ENCODE results near the gene SLC7A14. TPM values are rescaled to one million over a fixed set of nuclear protein-coding genes. Genes with fewer than 3 reads are reported as not detected.

The SLC7A14 gene
- total and polyA plus RNA-seq, 4 donors = not detected

DNA sequence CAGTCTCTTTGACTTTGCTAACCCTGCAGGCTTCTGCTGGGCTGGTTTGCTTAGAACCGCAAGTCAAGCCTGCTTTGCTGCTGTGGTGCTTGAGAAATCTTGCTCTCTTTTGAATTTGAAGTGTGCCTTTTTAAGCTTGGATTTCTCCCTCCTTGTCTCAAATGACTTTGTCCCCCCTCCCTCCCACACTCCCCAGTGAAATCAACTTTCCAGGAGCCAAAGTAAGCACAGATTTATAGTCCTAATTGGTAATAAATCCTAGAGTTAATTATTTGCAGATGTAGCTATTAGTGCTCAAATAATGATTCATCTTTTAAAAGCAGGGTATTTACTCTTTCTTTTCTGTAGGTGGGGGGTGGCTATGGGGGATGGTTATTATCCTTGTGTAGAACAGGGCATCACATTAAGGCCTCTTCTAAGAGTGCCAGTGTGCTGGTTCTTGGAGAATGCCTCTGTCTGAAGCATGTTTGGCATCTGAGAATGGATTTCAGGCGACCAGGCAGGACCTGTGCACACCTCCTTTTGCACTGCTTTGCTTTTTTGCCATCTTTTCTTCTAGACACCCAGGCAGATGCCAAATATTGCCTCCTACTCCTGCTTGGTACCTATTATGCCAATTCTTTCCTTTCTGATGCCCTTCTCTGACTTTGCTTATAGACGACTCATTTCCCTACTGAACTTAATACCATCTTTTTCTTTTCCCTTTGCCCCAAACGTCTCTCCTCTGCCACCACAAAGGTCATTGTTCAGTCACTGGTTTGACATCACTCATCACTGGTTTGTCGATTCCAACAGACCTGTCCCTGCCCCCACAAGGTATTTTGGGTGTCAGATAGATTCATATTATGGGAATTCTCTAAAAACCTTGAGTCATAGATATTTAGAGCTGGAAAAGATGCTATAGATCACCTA, 116.5 kb downstream of the SLC7A14 start:
- DNase-seq = no peak
- Histone ChIP-seq H3K4me1 (ENCODE audit: control insufficient read depth in 1 of 2, insufficient read depth in 2 of 2, low read length in 2 of 2) (no peaks in the 10 kb centered on the region), H3K36me3 (ENCODE audit: control insufficient read depth in 1 of 2, insufficient read depth in 2 of 2, low read length in 1 of 2) (no peaks in the 10 kb centered on the region), H3K4me3 (ENCODE audit: low read length in 2 of 2) (no peak overlapping the region), H3K9me3 (ENCODE audit: control insufficient read depth, low read length) (no peaks in the 10 kb centered on the region), H3K27me3 (ENCODE audit: control insufficient read depth in 1 of 2, insufficient read depth in 2 of 2, low read length in 1 of 2) (no peaks in the 10 kb centered on the region), H3K27ac (ENCODE audit: low read depth in 1 of 2, low read length in 2 of 2) (no peak overlapping the region)
- whole genome bisulfite sequencing, 2 donors = 43 to 45% methylated on average over 5 of the region's 5 CpGs
- intact Hi-C loops (cut with DNase I) = no loop called here
- peak; percentile 64 for ATAC-seq (ENCODE audit: low FRiP score)

DNA sequence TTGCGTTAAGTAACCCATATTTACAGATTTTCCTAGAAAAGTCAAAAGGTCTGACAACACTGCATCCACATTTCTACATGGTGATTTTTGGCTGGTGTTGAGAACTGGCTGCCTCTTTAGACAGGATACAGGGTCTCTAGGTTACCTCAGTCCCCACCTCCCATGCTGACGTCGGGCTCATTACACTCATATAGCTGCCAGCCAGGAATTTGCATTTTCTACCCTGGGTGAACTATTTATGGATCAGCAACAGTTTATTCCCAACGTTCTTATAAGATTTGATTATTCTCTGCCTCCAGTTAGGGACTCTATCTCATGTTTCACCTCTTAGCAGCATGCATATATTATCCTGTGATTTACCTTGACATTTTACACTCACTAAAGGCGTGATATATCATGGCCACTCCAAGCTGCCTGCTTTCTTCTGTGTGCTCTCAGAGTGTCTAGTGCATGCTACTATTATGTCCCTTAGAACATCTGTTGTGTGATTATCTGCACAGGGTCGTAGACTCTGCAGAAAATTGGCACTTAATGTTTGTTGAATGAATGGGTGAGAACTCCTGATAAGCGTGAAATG, 118.2 kb downstream of the SLC7A14 start:
- no peaks in the 10 kb centered on the region for H3K36me3 ChIP-seq (ENCODE audit: control insufficient read depth in 1 of 2, insufficient read depth in 2 of 2, low read length in 1 of 2)
- no peaks in the 10 kb centered on the region for H3K27me3 ChIP-seq (ENCODE audit: control insufficient read depth in 1 of 2, insufficient read depth in 2 of 2, low read length in 1 of 2)
- no peak overlapping the region for H3K27ac ChIP-seq (ENCODE audit: low read depth in 1 of 2, low read length in 2 of 2)
- intact Hi-C loops (cut with DNase I) = no loop called here
- H3K9me3 ChIP-seq (ENCODE audit: control insufficient read depth, low read length) = no peaks in the 10 kb centered on the region
- DNase-seq = no peak
- 59 to 61% methylated on average over 7 of the region's 7 CpGs for WGBS, 2 donors
- H3K4me1 ChIP-seq (ENCODE audit: control insufficient read depth in 1 of 2, insufficient read depth in 2 of 2, low read length in 2 of 2) = no peaks in the 10 kb centered on the region
- H3K4me3 ChIP-seq (ENCODE audit: low read length in 2 of 2) = no peak overlapping the region
- no peak for ATAC-seq (ENCODE audit: low FRiP score)

DNA sequence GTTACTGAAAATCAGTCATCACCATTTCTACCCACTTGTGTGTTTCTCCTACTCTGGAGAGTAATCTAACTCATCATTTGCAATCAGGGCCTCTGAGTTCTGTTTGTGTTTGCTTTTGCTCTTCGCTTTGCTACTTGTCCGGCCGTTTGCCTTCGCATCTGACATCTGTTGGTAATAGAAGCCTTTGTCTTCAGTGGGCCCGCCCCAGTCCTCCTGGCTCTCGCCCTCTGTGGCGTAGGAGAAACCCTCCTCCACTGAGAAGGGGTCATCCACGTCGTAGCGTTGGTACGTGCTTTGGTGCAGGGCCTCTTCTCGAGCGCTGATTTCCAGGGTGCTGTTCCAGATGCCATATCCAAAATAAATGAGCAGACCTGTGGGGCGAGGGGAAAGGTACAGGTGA, 118.9 kb downstream of the SLC7A14 start:
- ATAC-seq (ENCODE audit: low FRiP score) = no peak
- Histone ChIP-seq H3K4me1 (ENCODE audit: control insufficient read depth in 1 of 2, insufficient read depth in 2 of 2, low read length in 2 of 2) (no peaks in the 10 kb centered on the region), H3K36me3 (ENCODE audit: control insufficient read depth in 1 of 2, insufficient read depth in 2 of 2, low read length in 1 of 2) (no peaks in the 10 kb centered on the region), H3K27ac (ENCODE audit: low read depth in 1 of 2, low read length in 2 of 2) (no peak overlapping the region), H3K9me3 (ENCODE audit: control insufficient read depth, low read length) (no peaks in the 10 kb centered on the region), H3K4me3 (ENCODE audit: low read length in 2 of 2) (no peak overlapping the region), H3K27me3 (ENCODE audit: control insufficient read depth in 1 of 2, insufficient read depth in 2 of 2, low read length in 1 of 2) (no peaks in the 10 kb centered on the region)
- no peak for DNase-seq
- 66 to 73% methylated on average over 14 of the region's 14 CpGs for WGBS, 2 donors
- intact Hi-C loops (cut with DNase I) = no loop called here

DNA sequence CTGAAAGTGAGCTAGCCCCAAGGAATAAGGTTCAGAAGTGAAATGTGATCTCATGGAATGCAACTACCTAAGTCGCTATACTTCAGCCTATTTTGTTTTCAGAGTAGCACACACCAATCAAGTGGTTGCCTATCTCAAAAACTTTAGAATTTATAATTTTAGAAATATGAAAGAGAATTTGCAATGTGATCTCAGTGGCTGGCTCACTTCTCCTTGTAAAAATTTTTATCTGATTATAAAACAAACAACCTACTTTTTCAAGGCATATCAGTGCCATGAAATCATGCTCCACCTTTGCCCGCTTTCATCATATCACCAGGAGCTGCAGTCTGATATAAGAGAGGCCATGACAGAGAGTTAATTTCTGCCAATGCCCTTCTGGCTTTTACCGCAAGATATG, 119.9 kb downstream of the SLC7A14 start:
- Histone ChIP-seq H3K4me3 (ENCODE audit: low read length in 2 of 2) (no peak overlapping the region), H3K4me1 (ENCODE audit: control insufficient read depth in 1 of 2, insufficient read depth in 2 of 2, low read length in 2 of 2) (no peaks in the 10 kb centered on the region), H3K27me3 (ENCODE audit: control insufficient read depth in 1 of 2, insufficient read depth in 2 of 2, low read length in 1 of 2) (no peaks in the 10 kb centered on the region), H3K36me3 (ENCODE audit: control insufficient read depth in 1 of 2, insufficient read depth in 2 of 2, low read length in 1 of 2) (no peaks in the 10 kb centered on the region), H3K9me3 (ENCODE audit: control insufficient read depth, low read length) (no peaks in the 10 kb centered on the region), H3K27ac (ENCODE audit: low read depth in 1 of 2, low read length in 2 of 2) (no peak overlapping the region)
- DNase-seq (no peak), ATAC-seq (ENCODE audit: low FRiP score) (no peak)
- intact Hi-C loops (cut with DNase I) = no loop called here
- 63 to 67% methylated on average over 3 of the region's 3 CpGs for WGBS, 2 donors

GRCh38 chr3:170463011-170463410, 122.9 kb downstream of the SLC7A14 start:
- intact Hi-C loops (cut with DNase I) = no loop called here
- Histone ChIP-seq H3K36me3 (ENCODE audit: control insufficient read depth in 1 of 2, insufficient read depth in 2 of 2, low read length in 1 of 2) (no peaks in the 10 kb centered on the region), H3K27me3 (ENCODE audit: control insufficient read depth in 1 of 2, insufficient read depth in 2 of 2, low read length in 1 of 2) (no peaks in the 10 kb centered on the region), H3K4me1 (ENCODE audit: control insufficient read depth in 1 of 2, insufficient read depth in 2 of 2, low read length in 2 of 2) (no peaks in the 10 kb centered on the region), H3K9me3 (ENCODE audit: control insufficient read depth, low read length) (no peaks in the 10 kb centered on the region), H3K4me3 (ENCODE audit: low read length in 2 of 2) (no peak overlapping the region), H3K27ac (ENCODE audit: low read depth in 1 of 2, low read length in 2 of 2) (no peak overlapping the region)
- WGBS, 2 donors = 72 to 75% methylated on average over 4 of the region's 4 CpGs
- ATAC-seq (ENCODE audit: low FRiP score) (no peak), DNase-seq (no peak)

DNA sequence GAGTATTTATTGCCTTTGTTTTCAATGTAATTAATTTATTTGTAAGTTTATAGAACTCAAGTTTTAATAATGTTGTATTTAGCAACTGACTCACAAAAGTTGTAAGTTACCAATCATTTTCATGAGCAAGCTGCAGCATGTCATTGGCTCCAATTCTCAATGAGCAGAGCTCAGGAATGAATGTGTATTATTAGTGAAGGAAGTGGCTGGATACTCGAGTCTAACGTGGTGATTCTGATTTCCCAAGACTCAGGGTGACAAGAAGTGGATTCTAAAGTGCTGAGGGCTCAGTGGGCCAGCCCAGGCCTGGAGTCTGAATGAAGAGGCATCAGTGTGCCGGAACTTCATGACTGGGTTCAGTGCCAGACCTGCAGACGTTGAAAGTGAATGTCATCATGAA, 127.6 kb downstream of the SLC7A14 start:
- Histone ChIP-seq H3K27me3 (ENCODE audit: control insufficient read depth in 1 of 2, insufficient read depth in 2 of 2, low read length in 1 of 2) (peaks cover 0 to 2% of the 10 kb centered on the region in 2 donors), H3K27ac (ENCODE audit: low read depth in 1 of 2, low read length in 2 of 2) (no peak overlapping the region), H3K9me3 (ENCODE audit: control insufficient read depth, low read length) (no peaks in the 10 kb centered on the region), H3K4me1 (ENCODE audit: control insufficient read depth in 1 of 2, insufficient read depth in 2 of 2, low read length in 2 of 2) (no peaks in the 10 kb centered on the region), H3K4me3 (ENCODE audit: low read length in 2 of 2) (no peak overlapping the region), H3K36me3 (ENCODE audit: control insufficient read depth in 1 of 2, insufficient read depth in 2 of 2, low read length in 1 of 2) (no peaks in the 10 kb centered on the region)
- no peak for DNase-seq
- no peak for ATAC-seq (ENCODE audit: low FRiP score)
- intact Hi-C loops (cut with DNase I) = no loop called here
- WGBS, 2 donors = 48 to 50% methylated on average over 4 of the region's 4 CpGs

DNA sequence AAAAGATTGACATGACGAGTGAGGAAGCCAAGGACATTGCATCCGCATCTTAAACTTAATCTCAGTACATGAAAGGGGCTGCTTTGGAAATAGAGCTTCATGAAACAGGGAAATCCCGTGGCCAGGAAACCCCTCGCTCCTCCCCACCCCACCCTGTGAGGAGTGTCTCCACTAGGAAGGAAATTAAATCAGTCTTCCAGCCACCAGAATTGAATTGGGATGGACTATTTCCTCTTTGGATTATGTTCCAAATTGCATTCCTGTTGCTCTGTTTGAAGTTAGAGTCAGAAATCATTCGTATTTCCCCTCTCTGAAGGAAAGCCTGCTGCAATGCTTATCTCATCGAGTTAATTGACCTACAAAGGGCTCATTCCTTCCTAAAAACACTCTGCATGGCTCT, 131.4 kb downstream of the SLC7A14 start:
- H3K9me3 ChIP-seq (ENCODE audit: control insufficient read depth, low read length) = no peaks in the 10 kb centered on the region
- intact Hi-C loops (cut with DNase I) = no loop called here
- H3K27ac ChIP-seq (ENCODE audit: low read depth in 1 of 2, low read length in 2 of 2) = no peak overlapping the region
- 75 to 76% methylated on average over 6 of the region's 6 CpGs for WGBS, 2 donors
- no peak overlapping the region for H3K4me3 ChIP-seq (ENCODE audit: low read length in 2 of 2)
- H3K27me3 ChIP-seq (ENCODE audit: control insufficient read depth in 1 of 2, insufficient read depth in 2 of 2, low read length in 1 of 2) = peaks cover 0 to 2% of the 10 kb centered on the region in 2 donors
- no peak for DNase-seq
- H3K4me1 ChIP-seq (ENCODE audit: control insufficient read depth in 1 of 2, insufficient read depth in 2 of 2, low read length in 2 of 2) = no peaks in the 10 kb centered on the region
- H3K36me3 ChIP-seq (ENCODE audit: control insufficient read depth in 1 of 2, insufficient read depth in 2 of 2, low read length in 1 of 2) = no peaks in the 10 kb centered on the region
- ATAC-seq (ENCODE audit: low FRiP score) = no peak

DNA sequence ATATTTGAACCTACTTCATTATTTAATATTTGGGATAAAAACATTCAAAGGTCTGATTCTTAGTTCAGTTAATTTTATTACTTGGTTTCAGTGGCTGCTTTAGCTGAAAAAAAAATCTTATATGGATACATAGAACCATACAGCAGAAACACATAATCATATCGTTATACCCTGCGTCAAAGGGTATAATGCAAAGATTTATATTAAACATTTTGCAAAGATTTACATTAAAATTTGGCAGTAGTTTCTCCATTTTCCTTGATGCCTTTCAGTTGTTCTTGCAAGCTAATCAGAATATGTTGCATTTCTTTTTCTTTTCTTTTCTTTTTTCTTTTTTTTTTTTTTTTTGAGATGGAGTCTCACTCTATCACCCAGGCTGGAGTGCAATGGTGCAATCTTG, 135.8 kb downstream of the SLC7A14 start:
- no peak for DNase-seq
- ATAC-seq (ENCODE audit: low FRiP score) = no peak
- intact Hi-C loops (cut with DNase I) = no loop called here
- 95 to 96% methylated on average over 2 of the region's 2 CpGs for WGBS, 2 donors
- no peak overlapping the region for H3K27ac ChIP-seq (ENCODE audit: low read depth in 1 of 2, low read length in 2 of 2)
- no peaks in the 10 kb centered on the region for H3K36me3 ChIP-seq (ENCODE audit: control insufficient read depth in 1 of 2, insufficient read depth in 2 of 2, low read length in 1 of 2)
- H3K27me3 ChIP-seq (ENCODE audit: control insufficient read depth in 1 of 2, insufficient read depth in 2 of 2, low read length in 1 of 2) = no peaks in the 10 kb centered on the region
- H3K4me3 ChIP-seq (ENCODE audit: low read length in 2 of 2) = no peak overlapping the region
- no peaks in the 10 kb centered on the region for H3K4me1 ChIP-seq (ENCODE audit: control insufficient read depth in 1 of 2, insufficient read depth in 2 of 2, low read length in 2 of 2)
- no peaks in the 10 kb centered on the region for H3K9me3 ChIP-seq (ENCODE audit: control insufficient read depth, low read length)

DNA sequence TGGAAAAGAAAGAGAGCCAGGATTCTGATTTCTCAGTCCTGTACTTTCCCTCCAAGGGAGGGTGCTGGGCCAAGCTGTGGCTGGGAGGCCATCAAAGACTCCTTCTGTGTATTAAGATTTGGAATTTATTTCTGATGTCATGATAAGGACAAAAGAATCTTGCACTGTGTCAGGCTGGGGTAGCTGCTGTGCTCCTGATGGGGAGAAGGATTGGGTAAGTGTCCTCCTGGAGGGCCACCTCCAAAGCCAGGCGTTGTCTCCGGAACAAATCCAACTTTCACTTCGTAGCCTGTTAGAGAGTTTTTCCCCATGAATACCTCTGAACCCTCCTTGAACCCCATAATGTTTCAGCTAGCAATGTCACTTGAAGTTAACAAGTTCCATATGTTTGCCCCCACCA, 137.3 kb downstream of the SLC7A14 start:
- Histone ChIP-seq H3K27me3 (ENCODE audit: control insufficient read depth in 1 of 2, insufficient read depth in 2 of 2, low read length in 1 of 2) (no peaks in the 10 kb centered on the region), H3K9me3 (ENCODE audit: control insufficient read depth, low read length) (no peaks in the 10 kb centered on the region), H3K4me3 (ENCODE audit: low read length in 2 of 2) (no peak overlapping the region), H3K36me3 (ENCODE audit: control insufficient read depth in 1 of 2, insufficient read depth in 2 of 2, low read length in 1 of 2) (no peaks in the 10 kb centered on the region), H3K27ac (ENCODE audit: low read depth in 1 of 2, low read length in 2 of 2) (no peak overlapping the region), H3K4me1 (ENCODE audit: control insufficient read depth in 1 of 2, insufficient read depth in 2 of 2, low read length in 2 of 2) (no peaks in the 10 kb centered on the region)
- DNase-seq = no peak
- peak; percentile 38 for ATAC-seq (ENCODE audit: low FRiP score)
- 74 to 76% methylated on average over 3 of the region's 3 CpGs for WGBS, 2 donors
- intact Hi-C loops (cut with DNase I) = no loop called here
